WERI-Rb-1 (cell line): Measurements from ENCODE around the gene CUL4B.
"Not testable (repeated sequence)": the region's sequence is repeated elsewhere in the genome, so short reads cannot be mapped to it uniquely, and the experiment has no call there.

Source experiments
- DNase-seq: peaks from one replicate; pipeline ENCODE4 v3.0.0-alpha.2; 2020
- H3K27ac ChIP-seq: fragments of 250-450 bp; sonication (Bioruptor Pico); 2 replicates; pipeline ENCODE4 v1.5.1; 2020; ENCODE audit warnings: mild to moderate bottlenecking, moderate library complexity
- H3K27me3 ChIP-seq: fragments of 250-450 bp; sonication (Bioruptor Pico); 2 replicates; pipeline ENCODE4 v1.5.1; 2021; ENCODE audit warnings: mild to moderate bottlenecking, low read depth, moderate library complexity; ENCODE audit not compliant: insufficient read depth, severe bottlenecking
- H3K36me3 ChIP-seq: fragments of 250-450 bp; sonication (Bioruptor Pico); 2 replicates; pipeline ENCODE4 v1.5.1; 2020; ENCODE audit warnings: mild to moderate bottlenecking, moderate library complexity
- H3K4me3 ChIP-seq: 2 replicates; pipeline ENCODE4 v1.5.1; 2011; ENCODE audit warnings: low read depth, mild to moderate bottlenecking, control low read depth, low read length
- H3K9me3 ChIP-seq: fragments of 250-450 bp; sonication (Bioruptor Pico); 2 replicates; pipeline ENCODE4 v1.5.1; 2021; ENCODE audit warnings: mild to moderate bottlenecking, moderate library complexity; ENCODE audit not compliant: severe bottlenecking
- TF ChIP-seq, protein P1 (sequence below): IDR thresholded peaks from 2 replicates; pipeline ENCODE4 v1.5.1; 2011; ENCODE audit warnings: low read depth, mild to moderate bottlenecking, control low read depth, inconsistent platforms, low read length

Gene CUL4B

DNA sequence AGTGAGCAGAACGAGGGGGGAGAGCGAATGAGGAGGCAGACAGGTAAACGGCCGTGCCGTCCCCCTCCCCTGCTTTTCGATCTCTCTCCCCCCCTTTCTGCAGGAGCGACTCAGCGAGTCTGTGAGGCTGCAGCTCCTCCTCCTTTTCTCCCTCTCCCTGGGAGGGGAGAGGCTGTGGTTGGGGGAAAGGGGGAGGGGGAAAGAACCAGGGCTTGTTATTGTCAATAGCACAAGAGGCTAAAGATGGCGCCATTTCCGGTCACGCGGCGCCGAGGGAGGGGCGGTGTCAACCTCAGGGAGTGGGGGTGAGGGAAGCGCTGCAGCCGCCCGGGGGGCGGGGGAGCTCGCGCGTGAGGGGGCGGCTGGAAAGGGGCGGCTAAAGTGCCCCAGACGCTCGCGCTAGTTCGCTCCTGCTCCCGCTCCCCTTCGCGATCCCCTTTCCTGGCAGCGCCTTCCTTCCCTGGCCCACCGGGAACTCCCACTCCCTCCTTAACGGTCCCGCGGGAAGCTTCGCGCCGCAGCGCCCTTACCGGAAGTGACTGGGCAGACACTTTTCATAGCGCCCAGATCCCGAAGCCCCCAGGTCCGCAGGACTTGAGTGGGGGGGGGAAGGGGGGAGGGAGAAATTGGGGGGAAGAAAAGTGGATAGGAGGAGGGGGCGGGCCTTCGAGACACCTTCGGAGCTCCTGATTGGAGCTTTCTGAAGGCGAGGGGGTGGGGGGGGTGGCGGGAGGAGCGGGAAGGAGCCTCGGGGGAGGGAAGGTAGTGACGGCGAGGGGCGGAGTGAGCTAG lies at the start of gene CUL4B:
TSS of gene CUL4B (minus strand) at position 121 of the 792 bp plus-strand sequence. CDS start 324 bp downstream, outside the sequence.
- TF ChIP-seq, protein P1, sequence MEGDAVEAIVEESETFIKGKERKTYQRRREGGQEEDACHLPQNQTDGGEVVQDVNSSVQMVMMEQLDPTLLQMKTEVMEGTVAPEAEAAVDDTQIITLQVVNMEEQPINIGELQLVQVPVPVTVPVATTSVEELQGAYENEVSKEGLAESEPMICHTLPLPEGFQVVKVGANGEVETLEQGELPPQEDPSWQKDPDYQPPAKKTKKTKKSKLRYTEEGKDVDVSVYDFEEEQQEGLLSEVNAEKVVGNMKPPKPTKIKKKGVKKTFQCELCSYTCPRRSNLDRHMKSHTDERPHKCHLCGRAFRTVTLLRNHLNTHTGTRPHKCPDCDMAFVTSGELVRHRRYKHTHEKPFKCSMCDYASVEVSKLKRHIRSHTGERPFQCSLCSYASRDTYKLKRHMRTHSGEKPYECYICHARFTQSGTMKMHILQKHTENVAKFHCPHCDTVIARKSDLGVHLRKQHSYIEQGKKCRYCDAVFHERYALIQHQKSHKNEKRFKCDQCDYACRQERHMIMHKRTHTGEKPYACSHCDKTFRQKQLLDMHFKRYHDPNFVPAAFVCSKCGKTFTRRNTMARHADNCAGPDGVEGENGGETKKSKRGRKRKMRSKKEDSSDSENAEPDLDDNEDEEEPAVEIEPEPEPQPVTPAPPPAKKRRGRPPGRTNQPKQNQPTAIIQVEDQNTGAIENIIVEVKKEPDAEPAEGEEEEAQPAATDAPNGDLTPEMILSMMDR: no peak
- DNase-seq: peak; percentile 91
- H3K36me3 ChIP-seq: peaks cover 7% of the 10 kb centered on the region; the same call in 1 of the 2 replicates
- peak within 1 kb of the TSS; percentile 75 for H3K4me3 ChIP-seq
- H3K9me3 ChIP-seq: no peaks in the 10 kb centered on the region
- H3K27me3 ChIP-seq: no peaks in the 10 kb centered on the region
- H3K27ac ChIP-seq: peak within 1 kb of the TSS; percentile 99

DNA sequence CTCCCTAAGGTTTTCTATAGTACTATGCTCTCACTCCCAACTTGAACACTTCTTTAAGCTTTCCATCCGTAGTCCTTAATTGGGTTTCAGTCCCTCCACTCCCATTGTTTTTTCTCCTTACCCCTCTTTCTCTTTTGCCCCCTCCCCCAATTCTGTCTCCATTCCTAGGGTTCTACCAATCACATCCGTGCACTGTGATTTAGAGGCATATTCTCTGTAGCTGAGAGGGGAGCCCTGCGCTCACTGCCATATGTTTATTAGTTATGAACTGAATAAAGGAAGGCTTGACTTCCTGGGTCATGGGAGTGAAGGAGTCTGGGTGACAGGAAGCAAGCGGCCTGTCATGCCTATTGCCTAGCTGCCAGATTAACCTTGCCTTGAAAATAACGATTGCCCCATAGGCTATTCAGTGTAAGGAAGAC lies 43.6 kb upstream of the CUL4B start:
- Histone ChIP-seq H3K9me3 (no peaks in the 10 kb centered on the region), H3K36me3 (no peaks in the 10 kb centered on the region), H3K4me3 (peak overlapping the region; percentile 68), H3K27ac (peak overlapping the region; percentile 77), H3K27me3 (no peaks in the 10 kb centered on the region)
- TF ChIP-seq, protein P1: no peak
- peak; percentile 22 for DNase-seq

DNA sequence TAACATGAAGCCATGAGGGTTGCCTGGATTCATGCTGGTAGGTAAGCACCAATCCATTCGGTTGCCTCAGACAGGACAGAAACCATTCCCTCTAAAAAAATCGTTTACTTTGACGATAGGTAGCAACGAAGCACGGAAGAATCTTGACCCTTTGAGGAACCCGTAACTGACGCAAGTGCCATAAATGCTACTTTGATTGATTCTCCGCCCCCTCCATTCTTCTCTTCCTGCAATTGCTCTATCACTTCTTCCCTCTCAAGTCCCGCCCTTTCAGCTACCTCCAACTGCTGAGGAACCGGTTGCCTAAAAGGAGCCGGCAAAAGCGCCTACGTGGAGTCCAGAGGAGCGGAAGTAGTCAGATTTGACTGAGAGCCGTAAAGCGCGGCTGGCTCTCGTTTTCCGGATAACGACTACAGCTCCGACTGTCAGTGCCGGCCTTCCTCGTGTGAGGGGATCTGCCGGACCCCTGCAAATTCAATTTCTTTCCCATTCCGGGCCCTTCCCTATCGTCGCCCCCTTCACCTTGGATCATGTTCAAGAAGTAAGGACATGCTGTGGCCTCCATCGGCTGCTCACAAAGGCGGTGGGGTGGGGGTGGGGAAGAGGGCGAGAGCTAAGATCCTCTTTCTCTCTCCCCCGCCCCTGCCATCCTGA lies 43.1 kb upstream of the CUL4B start, which contains the start of gene MCTS1:
TSS of gene MCTS1 (plus strand) at position 395 of the 654 bp plus-strand sequence. CDS start at position 531, 136 bp downstream.
- Histone ChIP-seq H3K9me3 (no peaks in the 10 kb centered on the region), H3K36me3 (no peaks in the 10 kb centered on the region), H3K27ac (peak within 1 kb of the TSS; percentile 77), H3K27me3 (no peaks in the 10 kb centered on the region), H3K4me3 (peak within 1 kb of the TSS; percentile 68)
- peak; percentile 84 for DNase-seq
- TF ChIP-seq, protein P1: no peak

DNA sequence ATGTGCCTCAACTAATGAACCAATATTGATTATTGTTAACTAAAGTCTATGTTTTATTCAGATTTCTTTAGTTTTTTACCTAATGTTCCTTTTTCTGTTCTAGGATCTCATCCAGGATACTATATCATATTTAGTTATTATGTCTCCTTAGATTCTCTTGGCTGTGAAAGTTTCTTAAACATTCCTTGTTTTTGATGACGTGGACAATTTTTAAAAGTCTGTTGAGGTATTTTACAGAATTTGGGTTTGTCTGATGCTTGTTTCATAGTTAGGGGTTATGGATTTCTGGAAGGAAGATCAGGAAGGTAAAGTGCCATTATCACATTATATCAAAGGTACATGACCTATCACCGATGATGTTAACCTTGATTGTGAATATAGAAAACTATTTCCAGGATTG lies 24.9 kb upstream of the CUL4B start:
- DNase-seq: no peak
- Histone ChIP-seq H3K9me3 (no peaks in the 10 kb centered on the region), H3K36me3 (no peaks in the 10 kb centered on the region), H3K4me3 (no peak overlapping the region), H3K27me3 (peaks cover 17% of the 10 kb centered on the region), H3K27ac (no peak overlapping the region)
- TF ChIP-seq, protein P1: no peak

DNA sequence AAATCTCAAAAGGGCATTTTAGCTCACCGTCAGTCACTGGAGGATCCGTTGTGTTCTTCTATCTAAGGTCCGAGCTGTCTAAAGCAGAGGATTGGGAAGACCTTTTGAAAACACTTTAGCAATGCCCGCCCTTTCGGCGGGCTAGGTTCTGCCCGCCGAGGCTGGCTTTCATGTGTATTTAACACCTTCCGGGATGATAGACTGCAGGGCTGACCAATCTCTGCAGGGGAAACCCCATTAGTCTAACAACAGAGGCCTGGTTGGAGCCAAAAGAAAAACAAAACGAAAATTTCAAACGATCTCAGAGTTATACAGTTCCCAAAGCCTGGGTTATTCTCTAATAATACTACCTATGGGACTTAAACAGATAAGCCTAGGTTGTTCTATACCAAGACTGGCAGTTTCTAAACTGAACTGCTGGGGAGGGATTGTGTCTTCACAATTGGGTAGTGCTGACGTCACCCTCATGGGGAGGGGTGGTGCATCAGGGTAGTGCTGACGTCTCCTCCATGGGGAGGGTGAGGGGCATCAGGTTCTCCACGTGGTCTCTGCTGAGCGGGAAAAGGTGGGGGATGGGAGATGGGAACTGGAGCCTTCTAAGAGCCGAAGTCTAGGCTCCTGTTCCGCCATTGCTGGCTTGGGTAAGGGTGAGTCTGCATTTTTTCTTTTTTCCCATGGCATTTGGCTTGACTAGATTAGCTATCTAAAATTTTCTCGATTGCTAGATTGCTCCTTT lies 14.8 kb upstream of the CUL4B start:
- DNase-seq: no peak
- Histone ChIP-seq H3K4me3 (no peak overlapping the region), H3K27ac (no peak overlapping the region), H3K36me3 (no peaks in the 10 kb centered on the region), H3K9me3 (no peaks in the 10 kb centered on the region), H3K27me3 (peaks cover 2% of the 10 kb centered on the region)
- TF ChIP-seq, protein P1: no peak

DNA sequence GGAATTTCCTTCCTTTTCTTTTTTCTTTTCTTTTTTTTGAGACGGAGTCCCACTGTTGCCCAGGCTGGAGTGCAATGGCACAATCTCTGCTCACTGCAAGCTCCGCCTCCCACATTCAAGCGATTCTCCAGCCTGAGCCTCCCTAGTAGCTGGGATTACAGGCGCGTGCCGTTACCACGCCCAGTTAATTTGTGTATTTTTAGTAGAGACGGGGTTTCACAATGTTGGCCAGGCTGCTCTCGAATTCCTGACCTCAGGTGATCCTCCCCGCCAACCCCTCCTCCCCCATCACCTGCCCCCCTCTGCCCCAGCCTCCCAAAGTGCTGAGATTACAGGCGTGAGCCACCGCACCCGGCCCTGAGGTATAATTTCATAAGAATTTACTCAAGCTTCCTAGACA lies 13.0 kb upstream of the CUL4B start:
- H3K36me3 ChIP-seq, H3K4me3 ChIP-seq, H3K9me3 ChIP-seq, DNase-seq, H3K27ac ChIP-seq, H3K27me3 ChIP-seq: not testable (repeated sequence)
